ENCODE results near the gene ATP7A. TPM values are rescaled to one million over a fixed set of nuclear protein-coding genes. Genes with fewer than 3 reads are reported as not detected.

The ATP7A gene
- total RNA-seq, 1 experiment from 2014 or later: 6.3 TPM

GRCh38 chrX:78037881-78038280, 127.4 kb downstream of the ATP7A start:
- no peak overlapping the region for H2AFZ ChIP-seq (ENCODE audit: low read depth, low read length, poor library complexity, severe bottlenecking)
- H3K4me2 ChIP-seq (ENCODE audit: low read length): no peak overlapping the region
- no peaks in the 10 kb centered on the region for H3K9me3 ChIP-seq (ENCODE audit: control insufficient read depth in 1 of 2, insufficient read depth in 1 of 2, low read depth in 1 of 2, low read length in 2 of 2)
- H3K4me1 ChIP-seq (ENCODE audit: control insufficient read depth in 1 of 2, insufficient read depth in 2 of 2, low read length in 2 of 2): no peaks in the 10 kb centered on the region
- ATAC-seq (no peak), DNase-seq (ENCODE audit: low read depth, low spot score) (no peak)
- ChIA-PET POLR2A (no interaction called here), RAD21 (ENCODE audit: low non-redundant PET in 1 of 2, low total read pairs in 2 of 2, uncharacterized antibody in 2 of 2, unreplicated experiment in 2 of 2) (interaction anchor here in 1 of 2 experiments (0.7 kb wide), 1 partner anchor 402 kb away, joined by 3 read pairs; no protein-coding TSS in a partner anchor), CTCF (no interaction called here)
- no peaks in the 10 kb centered on the region for H4K20me1 ChIP-seq (ENCODE audit: insufficient read depth)
- BruUV-seq (replicated peaks): no TSS peak
- H3K9me2 ChIP-seq (ENCODE audit: insufficient read depth): no peaks in the 10 kb centered on the region
- no peaks in the 10 kb centered on the region for H3K36me3 ChIP-seq (ENCODE audit: control insufficient read depth in 1 of 2, insufficient read depth in 2 of 2, low read length in 2 of 2)
- no peaks in the 10 kb centered on the region for H3K79me2 ChIP-seq (ENCODE audit: insufficient read depth, low read length)
- no peak overlapping the region for H3K9ac ChIP-seq (ENCODE audit: low read length)
- TF ChIP-seq ZFX (IDR thresholded peaks at IDR 0.05) (no peak), POLR2A (IDR thresholded peaks at IDR 0.05; ENCODE audit: borderline replicate concordance, extremely low read depth, insufficient read depth, insufficient read length) (no peak), EZH2phosphoT487 (IDR thresholded peaks at IDR 0.05; ENCODE audit: borderline replicate concordance) (no peak), ZNF274 (IDR thresholded peaks at IDR 0.05; ENCODE audit: low read depth, low read length) (no peak), SIN3A (IDR thresholded peaks at IDR 0.05; ENCODE audit: low read depth) (no peak), RAD21 (IDR thresholded peaks at IDR 0.05; ENCODE audit: low read depth) (no peak), ZBTB33 (IDR thresholded peaks at IDR 0.05; ENCODE audit: extremely low read depth, insufficient replicate concordance, low read length) (no peak), EZH2 (IDR thresholded peaks at IDR 0.05) (no peak), SP1 (IDR thresholded peaks at IDR 0.05; ENCODE audit: low read depth) (no peak), YY1 (IDR thresholded peaks at IDR 0.05; ENCODE audit: extremely low read depth, insufficient replicate concordance, low read depth, low read length) (no peak), REST (IDR thresholded peaks at IDR 0.05; ENCODE audit: low read depth) (no peak)
- TF ChIP-seq, protein P1, sequence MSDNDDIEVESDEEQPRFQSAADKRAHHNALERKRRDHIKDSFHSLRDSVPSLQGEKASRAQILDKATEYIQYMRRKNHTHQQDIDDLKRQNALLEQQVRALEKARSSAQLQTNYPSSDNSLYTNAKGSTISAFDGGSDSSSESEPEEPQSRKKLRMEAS (IDR thresholded peaks at IDR 0.05): no peak
- no peaks in the 10 kb centered on the region for H3K27me3 ChIP-seq (ENCODE audit: insufficient read depth, low read length)
- no peak overlapping the region for H3K4me3 ChIP-seq (replicated peaks in 1 of 2; ENCODE audit: low read depth in 1 of 2, low read length in 2 of 2)
- intact Hi-C loops (cut with micrococcal nuclease): no loop called here
- H3K27ac ChIP-seq (ENCODE audit: low read depth, low read length): no peak overlapping the region
